NT2/D1 (cell line): ENCODE measurements around the gene NPIPB6.

Experiments used
- SUZ12 ChIP-seq: IDR thresholded peaks from 2 replicates; pipeline ENCODE4 v1.6.1; 2011; ENCODE audit not compliant: insufficient read length, insufficient read depth; ENCODE audit errors: extremely low read depth
- YY1 ChIP-seq: IDR thresholded peaks from 2 replicates; pipeline ENCODE4 v1.6.1; 2011; ENCODE audit not compliant: insufficient read length, insufficient read depth
- ZNF274 ChIP-seq: IDR thresholded peaks from 2 replicates; pipeline ENCODE4 v1.6.1; 2011; ENCODE audit warnings: mild to moderate bottlenecking, low read depth, low read length

GRCh38 chr16:28324235-28324886, 38.9 kb downstream of the NPIPB6 start:
- no peak for TF ChIP-seq ZNF274
- TF ChIP-seq YY1, result no peak
- no peak for TF ChIP-seq SUZ12
